Keratinocyte (primary cell): ENCODE results near the gene RNASE13. TPM values are rescaled to one million over a fixed set of nuclear protein-coding genes. Genes with fewer than 3 reads are reported as not detected.
A peak's percentile ranks its signal among the peaks of the same experiment; 100 is the strongest.
"Not testable (repeated sequence)": the region's sequence is repeated elsewhere in the genome, so short reads cannot be mapped to it uniquely, and the experiment has no call there.

Experiments used
- DNase-seq: peaks from one replicate; pipeline ENCODE4 v3.0.0-alpha.2; 2011; ENCODE audit warnings: low read depth, missing footprints, low spot score
- FAIRE-seq: peaks from 2 replicates; lab custom pipeline; 2011; peaks lifted over from hg19 to GRCh38; lab: Jason Lieb, UNC
- H2AFZ ChIP-seq: 2 replicates; pipeline ENCODE4 v1.6.0; 2012; ENCODE audit warnings: low read length, control low read depth, inconsistent platforms; ENCODE audit not compliant: control insufficient read depth
- H3K27ac ChIP-seq: 2 replicates; pipeline ENCODE4 v1.5.1; 2011; ENCODE audit warnings: low read length; ENCODE audit not compliant: control insufficient read depth, insufficient read depth
- H3K27me3 ChIP-seq: 3 replicates; pipeline ENCODE4 v1.6.0; 2011; ENCODE audit warnings: low read length; ENCODE audit not compliant: control insufficient read depth, insufficient read depth; ENCODE audit errors: extremely low read depth
- H3K36me3 ChIP-seq, 2 experiments: 2 replicates in 1 of 2; 3 replicates in 1 of 2; pipeline ENCODE4 v1.5.1; 2011; ENCODE audit warnings: low read length in 2 of 2, mild to moderate bottlenecking in 1 of 2; ENCODE audit not compliant: control insufficient read depth in 2 of 2, insufficient read depth in 2 of 2; ENCODE audit errors: extremely low read depth in 1 of 2
- H3K4me1 ChIP-seq: 3 replicates; pipeline ENCODE4 v1.5.1; 2011; ENCODE audit warnings: low read length; ENCODE audit not compliant: control insufficient read depth, insufficient read depth; ENCODE audit errors: extremely low read depth
- H3K4me2 ChIP-seq: 3 replicates; pipeline ENCODE4 v1.6.0; 2011; ENCODE audit warnings: low read depth, low read length; ENCODE audit not compliant: control insufficient read depth, insufficient read depth; ENCODE audit errors: extremely low read depth
- H3K4me3 ChIP-seq, 3 experiments: fragments of 200-600 bp in 1 of 3; sonication (generic) in 1 of 3; 2 replicates in 2 of 3; 3 replicates in 1 of 3; pipeline ENCODE4 v1.5.1; 2011 to 2016; ENCODE audit warnings: low read length in 3 of 3, mild to moderate bottlenecking in 3 of 3, control low read depth in 2 of 3, inconsistent platforms in 1 of 3, low read depth in 1 of 3, mixed read lengths in 1 of 3, mixed run types in 1 of 3, moderate library complexity in 1 of 3; ENCODE audit not compliant: control insufficient read depth in 2 of 3, insufficient read depth in 2 of 3; ENCODE audit errors: extremely low read depth in 1 of 3
- H3K79me2 ChIP-seq: 2 replicates; pipeline ENCODE4 v1.6.0; 2012; ENCODE audit warnings: low read length; ENCODE audit not compliant: control insufficient read depth, insufficient read depth
- H3K9ac ChIP-seq: 3 replicates; pipeline ENCODE4 v1.6.0; 2011; ENCODE audit warnings: low read length; ENCODE audit not compliant: control insufficient read depth, insufficient read depth; ENCODE audit errors: extremely low read depth
- H3K9me1 ChIP-seq: 3 replicates; pipeline ENCODE4 v1.6.0; 2011; ENCODE audit warnings: low read length; ENCODE audit not compliant: control insufficient read depth, insufficient read depth; ENCODE audit errors: extremely low read depth
- H3K9me3 ChIP-seq: 2 replicates; pipeline ENCODE4 v1.5.1; 2012; ENCODE audit warnings: low read depth, low read length; ENCODE audit not compliant: control insufficient read depth
- H4K20me1 ChIP-seq: 3 replicates; pipeline ENCODE4 v1.6.0; 2011; ENCODE audit warnings: low read length; ENCODE audit not compliant: control insufficient read depth, insufficient read depth; ENCODE audit errors: extremely low read depth
- CTCF ChIP-seq, 3 experiments: IDR thresholded peaks in 1 of 3; conservative IDR thresholded peaks in 1 of 3; optimal IDR thresholded peaks in 1 of 3; 2 replicates in 2 of 3; 3 replicates in 1 of 3; pipeline versions ENCODE3 to v1.5.1; 2011; ENCODE audit warnings: low read length in 3 of 3, mild to moderate bottlenecking in 3 of 3, moderate library complexity in 2 of 3, control low read depth in 1 of 3, inconsistent platforms in 1 of 3; ENCODE audit not compliant: insufficient read depth in 2 of 3; ENCODE audit errors: extremely low read depth in 1 of 3
- EZH2 ChIP-seq: IDR thresholded peaks from one replicate; pipeline ENCODE4 v1.6.1; 2012; ENCODE audit warnings: inconsistent platforms, mild to moderate bottlenecking, low read length, moderate library complexity
- dilution Hi-C: fragments of 300-500 bp; cut with MboI; formaldehyde crosslinking; loops from one replicate; pipeline ENCODE4 v1.7.0; 2020; ENCODE audit warnings: low sequenced_read_pairs; ENCODE audit not compliant: extremely low pct_ligation_motif_present
- polyA plus RNA-seq, 5 experiments: library from polyadenylated mRNA; depleted of rRNA in 3 of 5; stranded (reverse) in 3 of 5; stranded (forward) in 1 of 5; unstranded in 1 of 5; fragments of >200 nt; gene quantifications; 1 replicate in 1 of 5; 2 replicates in 3 of 5; 3 replicates in 1 of 5; pipeline versions ENCODE4 v1.2.1 to v1.2.3, GENCODE V29; 2011 to 2012; ENCODE audit warnings: missing spikeins in 2 of 5, low read depth in 1 of 5, low replicate concordance in 1 of 5

RNASE13 gene
- polyA plus RNA-seq, 1 donor (not counting 4 experiments of a cell fraction or from before 2014, with no cell fraction given) = not detected

- dilution Hi-C loops = no loop called here
- Histone ChIP-seq H3K27me3 (no peaks in the 10 kb centered on the region), H3K27ac (peak overlapping the region; percentile 83), H4K20me1 (no peaks in the 10 kb centered on the region), H2AFZ (peak overlapping the region; percentile 49), H3K79me2 (peaks cover 25% of the 10 kb centered on the region), H3K36me3 (peaks cover 5 to 9% of the 10 kb centered on the region in 2 experiments), H3K9me1 (no peaks in the 10 kb centered on the region), H3K9ac (peak overlapping the region; percentile 56), H3K4me2 (peak overlapping the region; percentile 66), H3K4me3 (peak overlapping the region in 2 of 3 experiments; percentile 29 to 57), H3K4me1 (peaks cover 33% of the 10 kb centered on the region), H3K9me3 (no peaks in the 10 kb centered on the region)
- DNase-seq (no peak), FAIRE-seq (no peak)
- TF ChIP-seq CTCF (optimal IDR thresholded peaks at IDR 0.05 in 1 of 3, IDR thresholded peaks at IDR 0.05 in 1 of 3, conservative IDR thresholded peaks at IDR 0.05 in 1 of 3; ENCODE audit: extremely low read depth in 1 of 3, insufficient read depth in 2 of 3, low read length in 3 of 3) = no peak
- TF ChIP-seq EZH2 = no peak
Measured at GRCh38 chr14:20988717-20989470, 45.7 kb downstream of the RNASE13 start.

GRCh38 chr14:20986811-20987210, 47.8 kb downstream of the RNASE13 start:
- FAIRE-seq = peak; percentile 91

GRCh38 chr14:20985650-20986049, 49.0 kb downstream of the RNASE13 start:
- H3K4me3 ChIP-seq, H3K36me3 ChIP-seq, H3K9me1 ChIP-seq, FAIRE-seq, H3K4me2 ChIP-seq, dilution Hi-C loops, H3K79me2 ChIP-seq, H4K20me1 ChIP-seq, H3K9me3 ChIP-seq, H3K9ac ChIP-seq, DNase-seq, H2AFZ ChIP-seq, H3K27ac ChIP-seq, H3K27me3 ChIP-seq: not testable (repeated sequence)
- peaks cover 24% of the 10 kb centered on the region for H3K4me1 ChIP-seq

More at GRCh38 chr14:20986811-20987210, 47.8 kb downstream of the RNASE13 start:
- Histone ChIP-seq H3K4me2 (peak overlapping the region; percentile 77), H3K79me2 (peaks cover 19% of the 10 kb centered on the region), H3K4me3 (peak overlapping the region in 2 of 3 experiments; percentile 22 to 25), H3K27ac (peak overlapping the region; percentile 81), H3K4me1 (peaks cover 33% of the 10 kb centered on the region), H4K20me1 (no peaks in the 10 kb centered on the region), H3K27me3 (no peaks in the 10 kb centered on the region), H3K36me3 (peaks cover 0 to under 1% of the 10 kb centered on the region in 2 experiments), H3K9me3 (no peaks in the 10 kb centered on the region), H3K9ac (peak overlapping the region; percentile 43), H3K9me1 (no peaks in the 10 kb centered on the region), H2AFZ (peak overlapping the region; percentile 45)
- dilution Hi-C loops = no loop called here
- no peak for TF ChIP-seq EZH2
- no peak for TF ChIP-seq CTCF (optimal IDR thresholded peaks at IDR 0.05 in 1 of 3, IDR thresholded peaks at IDR 0.05 in 1 of 3, conservative IDR thresholded peaks at IDR 0.05 in 1 of 3; ENCODE audit: extremely low read depth in 1 of 3, insufficient read depth in 2 of 3, low read length in 3 of 3)
- peak; percentile 82 for DNase-seq
